HG02970 (cell line): Measurements from ENCODE around the gene AMBN.
"Not testable (repeated sequence)": the region's sequence is repeated elsewhere in the genome, so short reads cannot be mapped to it uniquely, and the experiment has no call there.

Experiments used
- ATAC-seq: cut with Tn5 transposase; IDR thresholded peaks from one replicate; pipeline ENCODE4 v1.9.1; 2021; ENCODE audit warnings: mild to moderate bottlenecking, moderate library complexity, moderate number of reproducible peaks; ENCODE audit not compliant: unreplicated experiment, low FRiP score

Gene AMBN

GRCh38 chr4:70607334-70607853, 15.3 kb downstream of the AMBN start:
- no peak for ATAC-seq

GRCh38 chr4:70608324-70608723, 16.3 kb downstream of the AMBN start:
- no peak for ATAC-seq

- no peak for ATAC-seq
These were observed 21.5 kb downstream of the AMBN start for GRCh38 chr4:70613306-70614183.

- ATAC-seq: no peak
These were observed 22.1 kb downstream of the AMBN start for GRCh38 chr4:70614184-70614555.

GRCh38 chr4:70619288-70619687, 27.2 kb downstream of the AMBN start:
- no peak for ATAC-seq

- ATAC-seq: no peak
These were observed 27.7 kb downstream of the AMBN start for GRCh38 chr4:70619778-70620177.

- no peak for ATAC-seq
These were observed 31.3 kb downstream of the AMBN start for GRCh38 chr4:70623323-70623722.

GRCh38 chr4:70624226-70624793, 32.3 kb downstream of the AMBN start:
- ATAC-seq: no peak

- ATAC-seq: no peak
These were observed 35.6 kb downstream of the AMBN start for GRCh38 chr4:70627620-70628019.

- no peak for ATAC-seq
These were observed 36.4 kb downstream of the AMBN start, which contains the start of gene ENAM for GRCh38 chr4:70628444-70628843. Gene ENAM, plus strand, starts transcription at chr4:70628744. Its CDS starts 757 bp downstream, at chr4:70629501.

GRCh38 chr4:70629469-70630090, 37.5 kb downstream of the AMBN start:
- no peak for ATAC-seq

- no peak for ATAC-seq
These were observed 38.1 kb downstream of the AMBN start for GRCh38 chr4:70630162-70630561.

- no peak for ATAC-seq
These were observed 40.0 kb downstream of the AMBN start for GRCh38 chr4:70632028-70632427.

- ATAC-seq: no peak
These were observed 42.4 kb downstream of the AMBN start for GRCh38 chr4:70634482-70634881.

- ATAC-seq: no peak
These were observed 45.3 kb downstream of the AMBN start for GRCh38 chr4:70637239-70637913.

- ATAC-seq: no peak
These were observed 48.1 kb downstream of the AMBN start for GRCh38 chr4:70640192-70640591.

GRCh38 chr4:70650741-70651140, 58.7 kb downstream of the AMBN start:
- not testable (repeated sequence) for ATAC-seq

GRCh38 chr4:70651864-70652506, 59.9 kb downstream of the AMBN start:
- ATAC-seq: no peak

GRCh38 chr4:70654605-70655011, 62.6 kb downstream of the AMBN start:
- no peak for ATAC-seq
